GM06990 (cell line): ENCODE measurements around the gene GLIS2.

ENCODE experiments used
- DNase-seq: peaks from one replicate; pipeline ENCODE4 v3.0.0-alpha.2; 2011; ENCODE audit not compliant: insufficient read length; ENCODE audit errors: extremely low read depth
- H3K27me3 ChIP-seq: replicated peaks from 2 replicates; pipeline ENCODE4 v1.6.0; 2011; ENCODE audit warnings: low read length; ENCODE audit not compliant: control insufficient read depth, insufficient read depth
- H3K36me3 ChIP-seq: 2 replicates; pipeline ENCODE4 v1.5.1; 2011; ENCODE audit warnings: low read length; ENCODE audit not compliant: control insufficient read depth, insufficient read depth
- H3K4me3 ChIP-seq: replicated peaks from 2 replicates; pipeline ENCODE4 v1.5.1; 2011; ENCODE audit warnings: low read depth, mild to moderate bottlenecking, control low read depth, low read length
- TF ChIP-seq, protein P1 (sequence below): IDR thresholded peaks from 2 replicates; pipeline ENCODE4 v1.5.1; 2011; ENCODE audit warnings: low read length, control low read depth, mild to moderate bottlenecking, inconsistent platforms; ENCODE audit not compliant: insufficient read depth, poor library complexity, severe bottlenecking

Gene GLIS2

DNA sequence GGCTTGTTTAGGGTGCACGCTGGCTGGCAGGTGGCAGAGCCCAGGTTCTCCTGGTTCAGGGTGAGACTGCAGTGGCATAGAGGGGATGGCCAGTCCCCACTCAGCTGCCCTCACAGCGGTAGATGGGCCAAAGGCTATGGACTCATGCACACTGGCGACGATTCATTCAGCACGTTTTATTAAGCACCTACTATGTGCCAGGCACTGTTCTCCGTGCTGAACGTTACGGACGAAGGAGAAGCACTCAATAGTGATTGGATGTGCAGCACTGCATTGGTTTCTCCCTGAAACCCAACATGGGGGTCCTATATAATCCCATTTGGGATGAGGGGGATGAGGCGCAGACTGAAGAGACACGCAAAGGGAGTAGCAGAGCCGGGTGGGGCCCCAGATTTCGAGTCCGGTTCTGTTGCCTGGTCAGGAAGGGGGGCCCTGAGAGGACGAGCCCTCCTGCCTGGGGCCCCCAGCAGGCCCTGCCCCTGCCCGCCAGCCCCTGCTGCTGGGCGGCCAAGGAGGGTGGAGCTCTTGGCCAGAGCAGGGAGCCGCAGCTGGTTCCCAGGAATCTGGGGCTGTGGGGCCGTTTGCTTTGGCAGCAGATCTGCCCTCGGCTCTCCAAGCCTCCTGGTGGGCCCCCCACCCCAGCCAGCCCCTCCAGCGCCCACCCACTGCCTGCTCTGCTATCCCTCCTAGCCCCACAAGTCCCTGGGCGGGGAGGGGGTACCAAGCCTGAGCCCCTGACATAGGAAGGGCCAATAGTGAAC lies 8.8 kb downstream of the GLIS2 start:
- no peak for DNase-seq
- no peaks in the 10 kb centered on the region for H3K36me3 ChIP-seq
- H3K4me3 ChIP-seq = no peak overlapping the region
- no peaks in the 10 kb centered on the region for H3K27me3 ChIP-seq
- TF ChIP-seq, protein P1, sequence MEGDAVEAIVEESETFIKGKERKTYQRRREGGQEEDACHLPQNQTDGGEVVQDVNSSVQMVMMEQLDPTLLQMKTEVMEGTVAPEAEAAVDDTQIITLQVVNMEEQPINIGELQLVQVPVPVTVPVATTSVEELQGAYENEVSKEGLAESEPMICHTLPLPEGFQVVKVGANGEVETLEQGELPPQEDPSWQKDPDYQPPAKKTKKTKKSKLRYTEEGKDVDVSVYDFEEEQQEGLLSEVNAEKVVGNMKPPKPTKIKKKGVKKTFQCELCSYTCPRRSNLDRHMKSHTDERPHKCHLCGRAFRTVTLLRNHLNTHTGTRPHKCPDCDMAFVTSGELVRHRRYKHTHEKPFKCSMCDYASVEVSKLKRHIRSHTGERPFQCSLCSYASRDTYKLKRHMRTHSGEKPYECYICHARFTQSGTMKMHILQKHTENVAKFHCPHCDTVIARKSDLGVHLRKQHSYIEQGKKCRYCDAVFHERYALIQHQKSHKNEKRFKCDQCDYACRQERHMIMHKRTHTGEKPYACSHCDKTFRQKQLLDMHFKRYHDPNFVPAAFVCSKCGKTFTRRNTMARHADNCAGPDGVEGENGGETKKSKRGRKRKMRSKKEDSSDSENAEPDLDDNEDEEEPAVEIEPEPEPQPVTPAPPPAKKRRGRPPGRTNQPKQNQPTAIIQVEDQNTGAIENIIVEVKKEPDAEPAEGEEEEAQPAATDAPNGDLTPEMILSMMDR = no peak

GRCh38 chr16:4325253-4325758 lies 9.4 kb downstream of the GLIS2 start:
- DNase-seq = no peak
- H3K4me3 ChIP-seq = no peak overlapping the region

DNA sequence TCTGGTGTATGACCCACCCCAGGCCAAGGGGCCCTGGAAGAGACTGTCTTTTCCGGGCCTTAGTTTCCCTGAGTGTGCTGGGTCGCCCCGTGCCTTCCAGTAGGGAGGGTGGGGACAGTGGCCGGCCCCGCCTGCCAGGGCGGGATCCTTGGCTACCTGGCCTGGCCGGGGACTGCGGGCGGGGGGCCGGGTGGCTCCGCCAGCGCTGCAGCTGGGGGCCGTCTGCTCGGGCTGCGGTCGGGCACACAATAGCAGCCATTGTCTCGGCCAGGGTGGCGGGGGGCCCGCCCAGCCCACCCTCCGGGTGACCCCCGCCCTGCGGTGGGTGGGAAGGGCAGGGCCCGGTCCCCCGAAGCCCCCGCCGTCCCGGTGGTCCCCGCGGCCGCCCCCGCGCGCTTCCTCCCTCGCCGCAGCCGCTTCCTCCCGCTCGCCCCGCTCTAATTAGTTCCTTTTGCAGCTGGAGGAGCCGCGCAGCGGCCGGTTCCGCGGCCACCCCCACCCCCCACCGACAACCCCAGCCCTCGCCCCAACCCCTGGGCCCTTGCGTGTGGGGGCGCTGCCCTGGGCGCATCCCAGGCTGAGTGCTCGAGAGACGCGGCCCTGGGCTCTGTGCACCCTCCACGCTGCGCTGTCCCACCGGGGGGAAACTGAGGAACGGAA lies 11.6 kb downstream of the GLIS2 start:
- Histone ChIP-seq H3K27me3 (no peaks in the 10 kb centered on the region), H3K4me3 (peak overlapping the region; percentile 50), H3K36me3 (no peaks in the 10 kb centered on the region)
- TF ChIP-seq, protein P1 = no peak
- DNase-seq = no peak

More at GRCh38 chr16:4325253-4325758, 9.4 kb downstream of the GLIS2 start:
- no peaks in the 10 kb centered on the region for H3K27me3 ChIP-seq
- no peaks in the 10 kb centered on the region for H3K36me3 ChIP-seq
- TF ChIP-seq, protein P1 = no peak

DNA sequence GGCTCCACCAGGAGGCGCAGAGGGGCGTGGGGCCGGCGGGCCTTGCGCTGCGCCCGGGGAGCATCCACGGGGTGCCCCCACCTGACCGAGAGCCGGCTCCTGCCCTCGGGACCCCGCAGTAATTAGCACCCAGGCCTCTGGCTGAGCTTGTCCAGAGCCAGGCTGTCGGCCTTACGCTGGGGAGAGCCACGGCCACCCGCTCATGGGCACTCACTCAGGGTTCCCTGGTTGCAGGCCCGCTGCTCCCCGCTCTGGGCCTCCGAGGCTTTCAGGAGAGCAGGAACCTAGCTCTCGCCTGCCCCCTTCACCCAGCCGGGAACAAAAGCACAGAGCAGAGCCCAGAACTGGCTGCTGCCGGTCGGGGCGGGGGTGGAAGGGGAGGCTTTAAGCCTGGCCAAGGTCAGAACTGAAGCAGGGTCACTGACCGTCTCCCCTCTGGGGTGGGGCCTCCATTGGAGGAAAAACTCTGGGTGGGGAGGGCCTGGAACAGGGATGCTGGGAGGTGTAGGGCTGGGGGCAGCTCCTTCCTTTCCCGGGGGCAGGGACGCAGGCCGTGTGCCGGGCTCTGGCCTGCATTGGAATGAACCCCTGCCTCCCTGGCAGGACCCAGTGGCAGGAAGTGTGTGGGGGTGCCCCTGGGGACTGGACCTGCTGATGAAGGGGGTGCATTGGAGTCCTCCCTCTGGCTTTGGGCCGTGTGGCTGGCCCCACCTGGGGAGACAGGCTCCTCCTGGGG lies 12.3 kb downstream of the GLIS2 start:
- Histone ChIP-seq H3K27me3 (no peaks in the 10 kb centered on the region), H3K4me3 (peak overlapping the region; percentile 50), H3K36me3 (no peaks in the 10 kb centered on the region)
- no peak for DNase-seq
- TF ChIP-seq, protein P1 = peak; percentile 50

DNA sequence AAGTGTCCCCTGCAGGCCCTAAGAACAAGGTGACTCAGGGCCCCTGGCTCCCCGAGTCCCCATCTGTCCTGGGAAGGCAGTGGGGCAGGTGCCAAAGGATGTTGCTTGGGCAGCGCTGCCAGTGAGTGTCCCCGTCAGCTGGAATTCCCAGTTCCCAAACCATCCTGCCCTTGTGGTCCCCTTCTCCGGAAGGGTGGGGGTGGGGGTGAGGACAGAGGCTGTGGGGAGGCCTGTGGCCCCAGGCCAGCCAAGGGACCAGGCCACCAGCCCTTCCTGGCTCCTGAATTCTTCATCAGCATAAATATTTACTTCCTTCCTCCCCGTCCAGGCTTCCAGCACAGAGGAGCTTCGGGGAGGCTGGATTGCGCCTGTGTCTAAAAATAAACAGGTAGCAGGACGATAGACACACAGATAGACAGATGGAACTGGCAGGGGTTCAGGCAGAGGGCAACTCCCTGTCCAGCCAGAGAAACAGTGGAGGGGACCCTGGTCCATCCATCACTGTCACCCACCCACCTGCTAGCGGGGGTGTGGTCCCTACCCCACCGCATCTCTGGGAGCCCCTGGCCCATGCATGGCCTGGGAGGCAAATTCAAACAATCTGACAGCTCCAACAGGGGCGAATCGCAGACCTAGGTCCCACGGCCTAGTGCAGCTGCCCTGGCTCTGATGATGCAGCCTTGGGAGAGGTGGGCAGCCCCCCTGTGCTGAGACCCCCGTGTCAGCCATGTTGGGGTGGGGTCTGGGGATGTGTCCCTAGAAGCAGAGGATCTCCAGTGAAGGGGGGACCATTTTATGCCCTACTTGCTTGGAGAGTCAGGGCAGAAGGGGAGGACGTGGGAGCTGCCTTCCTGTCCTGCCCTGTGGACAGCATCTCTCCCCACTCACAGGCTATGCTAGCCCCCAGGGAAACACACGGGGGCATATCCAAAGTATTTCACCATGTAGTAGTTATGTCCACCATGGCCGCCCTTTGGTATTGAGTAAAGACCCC lies 13.2 kb downstream of the GLIS2 start:
- H3K27me3 ChIP-seq = no peaks in the 10 kb centered on the region
- TF ChIP-seq, protein P1 = no peak
- no peak overlapping the region for H3K4me3 ChIP-seq
- no peaks in the 10 kb centered on the region for H3K36me3 ChIP-seq
- DNase-seq = no peak
